A673 (cell line): ENCODE data around the gene SLC23A2. TPM values are rescaled to one million over a fixed set of nuclear protein-coding genes. Genes with fewer than 3 reads are reported as not detected.

Source experiments
- BruUV-seq: library from RNA; stranded (reverse); fragments of 400-500 nt; replicated peaks from 2 replicates; lab custom pipeline; 2021; lab: Mats Ljungman, UMichigan
- CTCF ChIA-PET: fragments of 300-600 bp; sonication (Branson Sonifier 250); formaldehyde crosslinking; loops from one replicate; lab custom pipeline; 2022; ENCODE audit warnings: antibody characterized with exemption; lab: Charles Lee
- POLR2A ChIA-PET: fragments of 300-600 bp; sonication (Branson Sonifier 250); formaldehyde crosslinking; loops from one replicate; lab custom pipeline; 2022; ENCODE audit warnings: antibody characterized with exemption; ENCODE audit not compliant: low non-redundant PET; lab: Charles Lee
- DNase-seq: peaks from one replicate; pipeline ENCODE4 v3.0.0-alpha.2; 2015; ENCODE audit warnings: low spot score
- H3K27ac ChIP-seq: fragments of 200-600 bp; sonication (generic); 2 replicates; pipeline ENCODE4 v1.5.1; 2016; ENCODE audit warnings: mixed run types, low read depth, mild to moderate bottlenecking, mixed read lengths, antibody characterized with exemption, low read length; ENCODE audit not compliant: poor library complexity, severe bottlenecking
- H3K27me3 ChIP-seq: fragments of 200-600 bp; sonication (generic); replicated peaks from 2 replicates; pipeline ENCODE4 v1.6.1; 2017; ENCODE audit warnings: mixed run types, low read depth, mild to moderate bottlenecking, mixed read lengths, antibody characterized with exemption, low read length; ENCODE audit not compliant: insufficient read depth, poor library complexity
- H3K36me3 ChIP-seq: fragments of 200-600 bp; sonication (generic); 2 replicates; pipeline ENCODE4 v1.6.1; 2016; ENCODE audit warnings: mixed run types, mild to moderate bottlenecking, mixed read lengths, antibody characterized with exemption, low read length; ENCODE audit not compliant: insufficient read depth, poor library complexity, severe bottlenecking
- H3K4me1 ChIP-seq: fragments of 200-600 bp; sonication (generic); 2 replicates; pipeline ENCODE4 v1.6.1; 2017; ENCODE audit warnings: mixed run types, mild to moderate bottlenecking, mixed read lengths, antibody characterized with exemption, low read length; ENCODE audit not compliant: insufficient read depth, poor library complexity, severe bottlenecking
- H3K4me3 ChIP-seq: fragments of 200-600 bp; sonication (generic); 2 replicates; pipeline ENCODE4 v1.5.1; 2016; ENCODE audit warnings: low read depth, mixed run types, mild to moderate bottlenecking, mixed read lengths, low read length; ENCODE audit not compliant: poor library complexity, severe bottlenecking
- H3K9me3 ChIP-seq: fragments of 200-600 bp; sonication (generic); 2 replicates; pipeline ENCODE4 v1.6.1; 2016; ENCODE audit warnings: mixed run types, low read depth, mild to moderate bottlenecking, mixed read lengths, antibody characterized with exemption, low read length; ENCODE audit not compliant: poor library complexity, severe bottlenecking
- EZH2 ChIP-seq: fragments of 200-600 bp; sonication (generic); IDR thresholded peaks from 2 replicates; pipeline ENCODE4 v1.6.1; 2017; ENCODE audit warnings: borderline replicate concordance, low read depth, mild to moderate bottlenecking, mixed read lengths, antibody characterized with exemption, low read length; ENCODE audit not compliant: poor library complexity, severe bottlenecking
- intact Hi-C: fragments of 100-400 bp; cut with micrococcal nuclease; formaldehyde crosslinking; loops from one replicate; pipeline ENCODE4 v1.10.0; 2022; ENCODE audit not compliant: unreplicated experiment
- total RNA-seq: library from RNA; stranded (reverse); gene quantifications from 2 replicates; pipeline ENCODE4 v1.2.3, GENCODE V29; 2021
- TF ChIP-seq, protein P1 (sequence below): fragments of 300-800, 200-600 bp; sonication (generic); conservative IDR thresholded peaks from 2 replicates; pipeline ENCODE4 v1.5.1; 2017; ENCODE audit warnings: low read depth, mild to moderate bottlenecking, antibody characterized with exemption, low read length, moderate library complexity, mixed read lengths

The SLC23A2 gene
- total RNA-seq, 1 experiment from 2014 or later: 29.4 TPM

DNA sequence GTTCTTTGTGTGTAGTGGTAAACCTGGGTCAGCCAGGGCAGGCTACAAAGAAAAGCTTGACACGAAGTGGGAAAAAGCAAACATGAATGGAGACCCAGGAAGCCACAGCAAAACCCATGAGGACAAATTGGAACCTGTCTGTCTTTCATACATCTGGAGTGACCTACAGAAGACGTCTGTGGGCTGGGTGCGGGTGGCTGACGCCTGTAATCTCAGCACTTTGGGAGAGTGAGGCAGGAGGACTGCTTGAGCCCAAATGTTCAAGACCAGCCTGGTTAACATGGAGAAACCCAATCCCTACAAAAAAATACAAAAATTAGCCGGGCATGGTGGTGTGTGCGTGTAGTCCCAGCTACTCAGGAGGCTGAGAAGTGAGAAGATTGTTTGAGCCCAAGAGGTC lies 164.8 kb downstream of the SLC23A2 start:
- Histone ChIP-seq H3K27ac (no peak overlapping the region), H3K36me3 (no peaks in the 10 kb centered on the region), H3K27me3 (peaks cover 5% of the 10 kb centered on the region), H3K4me1 (no peaks in the 10 kb centered on the region), H3K4me3 (no peak overlapping the region), H3K9me3 (no peaks in the 10 kb centered on the region)
- BruUV-seq: no TSS peak
- intact Hi-C loops: no loop called here
- POLR2A ChIA-PET: no interaction called here
- no peak for DNase-seq
- CTCF ChIA-PET: no interaction called here
- TF ChIP-seq, protein P1, sequence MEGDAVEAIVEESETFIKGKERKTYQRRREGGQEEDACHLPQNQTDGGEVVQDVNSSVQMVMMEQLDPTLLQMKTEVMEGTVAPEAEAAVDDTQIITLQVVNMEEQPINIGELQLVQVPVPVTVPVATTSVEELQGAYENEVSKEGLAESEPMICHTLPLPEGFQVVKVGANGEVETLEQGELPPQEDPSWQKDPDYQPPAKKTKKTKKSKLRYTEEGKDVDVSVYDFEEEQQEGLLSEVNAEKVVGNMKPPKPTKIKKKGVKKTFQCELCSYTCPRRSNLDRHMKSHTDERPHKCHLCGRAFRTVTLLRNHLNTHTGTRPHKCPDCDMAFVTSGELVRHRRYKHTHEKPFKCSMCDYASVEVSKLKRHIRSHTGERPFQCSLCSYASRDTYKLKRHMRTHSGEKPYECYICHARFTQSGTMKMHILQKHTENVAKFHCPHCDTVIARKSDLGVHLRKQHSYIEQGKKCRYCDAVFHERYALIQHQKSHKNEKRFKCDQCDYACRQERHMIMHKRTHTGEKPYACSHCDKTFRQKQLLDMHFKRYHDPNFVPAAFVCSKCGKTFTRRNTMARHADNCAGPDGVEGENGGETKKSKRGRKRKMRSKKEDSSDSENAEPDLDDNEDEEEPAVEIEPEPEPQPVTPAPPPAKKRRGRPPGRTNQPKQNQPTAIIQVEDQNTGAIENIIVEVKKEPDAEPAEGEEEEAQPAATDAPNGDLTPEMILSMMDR: no peak
- no peak for TF ChIP-seq EZH2

DNA sequence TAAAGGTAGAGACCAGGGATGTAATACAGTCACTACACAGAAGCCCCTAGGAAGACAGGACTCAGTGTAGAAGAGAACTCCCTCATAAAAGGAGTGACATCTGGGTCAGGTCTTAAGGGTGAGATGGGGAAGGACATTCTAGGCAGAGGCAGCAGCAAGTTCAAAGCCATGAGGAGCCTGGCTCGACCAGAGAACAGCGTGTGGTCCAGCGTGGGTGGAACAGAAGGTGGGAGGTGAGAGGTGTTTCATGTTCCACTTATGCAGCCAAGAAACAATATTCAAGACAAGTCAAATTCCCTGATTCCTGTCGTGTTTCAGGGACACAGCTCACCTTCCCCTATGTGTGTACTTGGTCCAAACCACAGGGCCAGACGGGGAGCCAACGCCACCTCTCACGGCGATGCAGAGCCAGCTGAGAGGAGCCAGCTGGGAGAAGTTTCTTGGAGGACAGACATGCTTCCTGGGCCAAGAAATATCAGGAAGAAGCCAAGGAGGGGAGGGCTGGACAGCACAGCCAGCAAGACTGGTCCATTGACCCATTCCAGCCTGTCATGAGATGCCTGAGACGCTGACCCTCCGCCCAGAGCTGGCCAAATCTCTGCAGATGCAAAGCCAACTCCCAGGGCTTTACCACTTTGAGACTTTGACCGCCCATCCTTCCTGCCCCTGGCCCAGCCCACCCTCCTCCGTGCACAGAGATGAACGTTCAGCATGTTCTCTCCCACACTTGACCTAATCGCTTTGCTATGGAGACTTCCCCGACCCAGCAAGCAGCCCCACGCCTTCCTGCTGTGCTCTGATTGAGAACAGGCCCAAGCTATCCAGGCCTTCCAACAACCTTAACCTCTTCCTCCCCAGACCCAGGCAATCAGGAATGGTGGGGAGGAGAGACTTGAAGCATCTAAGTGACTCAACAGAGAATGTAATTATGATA lies 165.8 kb downstream of the SLC23A2 start:
- H3K4me1 ChIP-seq: no peaks in the 10 kb centered on the region
- ChIA-PET POLR2A (no interaction called here), CTCF (no interaction called here)
- no TSS peak for BruUV-seq
- H3K27ac ChIP-seq: no peak overlapping the region
- no peak for TF ChIP-seq EZH2
- TF ChIP-seq, protein P1: no peak
- no peaks in the 10 kb centered on the region for H3K9me3 ChIP-seq
- H3K4me3 ChIP-seq: no peak overlapping the region
- intact Hi-C loops: no loop called here
- no peak for DNase-seq
- peaks cover 5% of the 10 kb centered on the region for H3K27me3 ChIP-seq
- H3K36me3 ChIP-seq: no peaks in the 10 kb centered on the region

DNA sequence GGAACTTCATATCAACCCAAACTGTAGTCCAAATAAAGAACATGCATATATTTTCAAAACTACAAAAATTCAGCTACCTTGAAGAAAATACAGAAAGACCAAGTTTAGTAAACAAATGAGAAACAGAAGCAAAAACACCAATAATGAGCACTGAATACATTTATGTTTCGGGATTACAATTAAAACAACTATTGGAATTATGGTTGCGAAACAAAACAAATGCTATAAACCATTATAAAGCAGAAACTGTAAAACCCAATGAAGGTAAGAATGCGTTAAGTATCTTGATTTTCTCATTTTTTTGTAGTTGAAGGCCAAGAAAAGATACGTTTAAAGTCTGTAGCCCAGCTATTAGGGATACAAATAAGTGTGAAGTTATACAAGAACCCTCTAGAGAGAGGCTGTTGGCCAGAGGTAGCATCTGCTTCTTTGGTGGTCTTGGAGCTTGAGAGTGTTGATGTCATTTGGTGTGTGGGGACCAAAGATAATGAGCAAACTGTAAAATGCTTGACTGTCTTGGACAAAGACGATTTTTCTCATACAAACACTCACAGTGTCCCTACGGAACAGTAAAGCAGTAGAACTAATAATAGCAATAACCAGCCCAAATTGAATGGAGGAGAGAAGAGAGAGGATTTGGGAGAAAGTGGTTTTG lies 168.1 kb downstream of the SLC23A2 start:
- Histone ChIP-seq H3K36me3 (no peaks in the 10 kb centered on the region), H3K4me1 (no peaks in the 10 kb centered on the region), H3K4me3 (no peak overlapping the region), H3K9me3 (no peaks in the 10 kb centered on the region), H3K27ac (no peak overlapping the region), H3K27me3 (peaks cover 5% of the 10 kb centered on the region)
- no TSS peak for BruUV-seq
- intact Hi-C loops: no loop called here
- no peak for DNase-seq
- CTCF ChIA-PET: no interaction called here
- TF ChIP-seq, protein P1: no peak
- no peak for TF ChIP-seq EZH2
- POLR2A ChIA-PET: no interaction called here
